Vagina (tissue), 2 donors: Measurements from ENCODE around the gene MGAT3.

Source experiments
- POLR2A ChIP-seq, 2 donors: fragments of 450-650 bp; IDR thresholded peaks; one replicate each; pipeline ENCODE4 v1.6.1; 2017; ENCODE audit warnings: antibody characterized with exemption in 2 of 2, mild to moderate bottlenecking in 2 of 2, moderate library complexity in 2 of 2
- POLR2AphosphoS5 ChIP-seq, 2 donors: sonication (generic); formaldehyde crosslinking; IDR thresholded peaks; one replicate each; pipeline ENCODE4 v1.9.0; 2017; ENCODE audit warnings: antibody characterized with exemption in 2 of 2, mild to moderate bottlenecking in 2 of 2, low read depth in 1 of 2; ENCODE audit not compliant: insufficient read depth in 1 of 2
- TF ChIP-seq, protein P1 (sequence below), 3 experiments: fragments of 450-650 bp in 2 of 3; fragments of 200-600 bp in 1 of 3; sonication (generic) in 1 of 3; IDR thresholded peaks; one replicate each; pipeline ENCODE4 v1.5.1; 2017 to 2019; ENCODE audit warnings: antibody characterized with exemption in 3 of 3, mild to moderate bottlenecking in 2 of 3, moderate library complexity in 2 of 3

- TF ChIP-seq, protein P1, sequence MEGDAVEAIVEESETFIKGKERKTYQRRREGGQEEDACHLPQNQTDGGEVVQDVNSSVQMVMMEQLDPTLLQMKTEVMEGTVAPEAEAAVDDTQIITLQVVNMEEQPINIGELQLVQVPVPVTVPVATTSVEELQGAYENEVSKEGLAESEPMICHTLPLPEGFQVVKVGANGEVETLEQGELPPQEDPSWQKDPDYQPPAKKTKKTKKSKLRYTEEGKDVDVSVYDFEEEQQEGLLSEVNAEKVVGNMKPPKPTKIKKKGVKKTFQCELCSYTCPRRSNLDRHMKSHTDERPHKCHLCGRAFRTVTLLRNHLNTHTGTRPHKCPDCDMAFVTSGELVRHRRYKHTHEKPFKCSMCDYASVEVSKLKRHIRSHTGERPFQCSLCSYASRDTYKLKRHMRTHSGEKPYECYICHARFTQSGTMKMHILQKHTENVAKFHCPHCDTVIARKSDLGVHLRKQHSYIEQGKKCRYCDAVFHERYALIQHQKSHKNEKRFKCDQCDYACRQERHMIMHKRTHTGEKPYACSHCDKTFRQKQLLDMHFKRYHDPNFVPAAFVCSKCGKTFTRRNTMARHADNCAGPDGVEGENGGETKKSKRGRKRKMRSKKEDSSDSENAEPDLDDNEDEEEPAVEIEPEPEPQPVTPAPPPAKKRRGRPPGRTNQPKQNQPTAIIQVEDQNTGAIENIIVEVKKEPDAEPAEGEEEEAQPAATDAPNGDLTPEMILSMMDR (IDR thresholded peaks at IDR 0.05) = no peak
- TF ChIP-seq POLR2A (IDR thresholded peaks at IDR 0.05) (no peak), POLR2AphosphoS5 (IDR thresholded peaks at IDR 0.05; ENCODE audit: insufficient read depth in 1 of 2, low read depth in 1 of 2) (no peak)
These were observed 11.1 kb upstream of the MGAT3 start for GRCh38 chr22:39445678-39446077.
